HUES48 (cell line): ENCODE results near the gene SMIM33.

Source experiments
- H3K27ac ChIP-seq: one replicate; pipeline ENCODE4 v1.7.0; 2013; ENCODE audit warnings: low read depth, low read length, inconsistent platforms
- H3K27me3 ChIP-seq: 2 replicates; pipeline ENCODE4 v1.6.1; 2013; ENCODE audit warnings: mild to moderate bottlenecking, low read length; ENCODE audit not compliant: control insufficient read depth, insufficient read depth
- H3K36me3 ChIP-seq: 2 replicates; pipeline ENCODE4 v1.6.1; 2013; ENCODE audit warnings: low read length; ENCODE audit not compliant: control insufficient read depth, insufficient read depth
- H3K4me1 ChIP-seq: 2 replicates; pipeline ENCODE4 v1.6.1; 2013; ENCODE audit warnings: mild to moderate bottlenecking, low read length; ENCODE audit not compliant: control insufficient read depth, insufficient read depth
- H3K4me3 ChIP-seq: 2 replicates; pipeline ENCODE4 v1.5.1; 2013; ENCODE audit warnings: mild to moderate bottlenecking, low read depth, low read length
- H3K9ac ChIP-seq: 2 replicates; pipeline ENCODE4 v1.6.1; 2013; ENCODE audit warnings: mild to moderate bottlenecking, low read depth, low read length, moderate library complexity
- H3K9me3 ChIP-seq: 2 replicates; pipeline ENCODE4 v1.6.1; 2013; ENCODE audit warnings: low read length; ENCODE audit not compliant: control insufficient read depth, insufficient read depth

The SMIM33 gene

GRCh38 chr5:139457653-139458306 lies 13.0 kb upstream of the SMIM33 start:
- Histone ChIP-seq H3K27ac (no peak overlapping the region), H3K36me3 (no peaks in the 10 kb centered on the region), H3K9ac (no peak overlapping the region), H3K4me1 (peaks cover 20% of the 10 kb centered on the region), H3K4me3 (no peak overlapping the region), H3K27me3 (no peaks in the 10 kb centered on the region), H3K9me3 (no peaks in the 10 kb centered on the region)

DNA sequence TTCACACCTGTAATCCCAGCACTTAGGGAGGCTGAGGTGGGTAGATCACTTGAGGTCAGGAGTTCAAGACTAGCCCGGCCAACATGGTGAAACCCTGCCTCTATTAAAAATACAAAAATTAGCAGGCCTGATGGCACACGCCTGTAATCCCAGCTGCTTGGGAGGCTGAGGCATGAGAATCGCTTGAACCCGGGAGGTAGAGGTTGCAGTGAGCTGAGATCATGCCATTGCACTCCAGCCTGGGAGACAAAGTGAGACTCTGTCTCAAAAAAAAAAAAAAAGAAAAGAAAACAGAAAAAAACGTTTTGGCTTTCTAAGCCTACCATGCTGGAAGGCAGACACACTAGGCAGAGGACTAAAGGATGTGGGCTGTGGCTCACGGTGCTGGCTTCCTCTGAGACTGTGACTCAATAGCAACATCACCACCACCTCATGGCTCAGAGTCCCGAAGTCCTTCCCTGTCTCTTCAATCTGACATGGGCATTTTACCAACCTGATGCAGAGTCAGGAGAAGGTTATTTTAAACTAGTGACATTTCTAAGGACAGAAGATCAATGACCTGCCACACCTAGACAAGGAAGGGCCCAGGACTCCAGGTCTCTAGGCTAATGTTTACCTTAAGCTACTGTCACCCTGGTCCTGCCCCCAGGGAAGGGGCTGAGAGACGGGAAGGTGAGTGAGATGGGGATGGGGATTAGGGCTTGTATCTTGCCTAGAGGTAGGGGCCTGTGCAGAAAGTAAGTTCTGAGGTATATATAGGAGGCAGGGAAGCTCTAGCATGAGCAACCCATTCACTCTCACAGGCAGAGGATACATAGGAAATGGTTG lies 12.0 kb upstream of the SMIM33 start:
- Histone ChIP-seq H3K4me1 (peaks cover 23% of the 10 kb centered on the region), H3K27ac (no peak overlapping the region), H3K27me3 (no peaks in the 10 kb centered on the region), H3K9me3 (no peaks in the 10 kb centered on the region), H3K9ac (no peak overlapping the region), H3K36me3 (no peaks in the 10 kb centered on the region), H3K4me3 (no peak overlapping the region)

- Histone ChIP-seq H3K4me3 (no peak overlapping the region), H3K36me3 (no peaks in the 10 kb centered on the region), H3K9ac (no peak overlapping the region), H3K27me3 (no peaks in the 10 kb centered on the region), H3K27ac (no peak overlapping the region), H3K9me3 (no peaks in the 10 kb centered on the region), H3K4me1 (peaks cover 23% of the 10 kb centered on the region)
These were observed 11.3 kb upstream of the SMIM33 start for GRCh38 chr5:139459451-139459934.

DNA sequence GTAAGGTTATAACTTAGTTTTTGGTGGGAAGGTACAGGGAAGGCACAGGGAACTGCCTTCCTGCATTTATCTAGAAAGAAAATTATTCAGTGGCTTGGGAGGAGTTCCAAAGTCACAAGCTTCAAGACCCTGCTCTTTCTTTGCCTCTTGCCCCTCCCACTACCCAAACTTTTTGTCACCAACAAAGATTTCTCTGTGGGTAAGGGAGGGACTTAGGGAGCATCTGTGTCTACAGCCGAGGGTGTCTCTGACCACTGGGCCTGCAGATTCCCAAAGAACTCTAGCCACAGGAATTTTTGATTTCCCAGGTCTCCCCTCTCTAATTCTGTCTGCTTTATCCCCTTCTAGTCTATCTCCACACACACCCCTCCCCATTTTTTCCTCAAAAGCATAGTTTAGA lies 10.3 kb upstream of the SMIM33 start:
- no peak overlapping the region for H3K9ac ChIP-seq
- H3K36me3 ChIP-seq = no peaks in the 10 kb centered on the region
- H3K9me3 ChIP-seq = no peaks in the 10 kb centered on the region
- H3K27ac ChIP-seq = no peak overlapping the region
- H3K4me3 ChIP-seq = no peak overlapping the region
- H3K27me3 ChIP-seq = no peaks in the 10 kb centered on the region
- peaks cover 23% of the 10 kb centered on the region for H3K4me1 ChIP-seq

DNA sequence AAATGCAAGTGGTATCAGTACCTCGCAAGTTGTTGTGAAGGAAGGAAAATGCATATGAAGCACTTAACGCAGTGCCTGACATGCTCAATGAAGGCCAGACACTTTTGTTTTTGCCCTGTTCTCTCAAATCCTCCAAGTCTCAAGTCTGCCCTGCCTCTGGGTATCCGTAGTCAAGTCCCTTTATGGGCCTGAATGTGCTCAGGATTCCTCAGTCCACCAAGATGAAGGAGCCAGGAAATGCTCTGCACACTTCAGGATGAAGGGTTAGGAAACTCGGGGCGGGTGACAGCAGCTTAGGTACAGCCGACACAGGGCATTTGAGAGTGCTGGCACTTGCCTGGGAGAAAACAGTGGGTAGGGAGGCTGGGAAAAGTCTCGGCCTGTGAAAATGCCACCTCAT lies 9.6 kb upstream of the SMIM33 start:
- Histone ChIP-seq H3K36me3 (no peaks in the 10 kb centered on the region), H3K27me3 (no peaks in the 10 kb centered on the region), H3K9ac (no peak overlapping the region), H3K27ac (no peak overlapping the region), H3K4me1 (peaks cover 23% of the 10 kb centered on the region), H3K9me3 (no peaks in the 10 kb centered on the region), H3K4me3 (no peak overlapping the region)

GRCh38 chr5:139461698-139462097 lies 9.1 kb upstream of the SMIM33 start:
- H3K9ac ChIP-seq = no peak overlapping the region
- H3K36me3 ChIP-seq = no peaks in the 10 kb centered on the region
- no peaks in the 10 kb centered on the region for H3K9me3 ChIP-seq
- H3K27me3 ChIP-seq = no peaks in the 10 kb centered on the region
- peaks cover 23% of the 10 kb centered on the region for H3K4me1 ChIP-seq
- peak overlapping the region; percentile 53 for H3K27ac ChIP-seq
- no peak overlapping the region for H3K4me3 ChIP-seq

DNA sequence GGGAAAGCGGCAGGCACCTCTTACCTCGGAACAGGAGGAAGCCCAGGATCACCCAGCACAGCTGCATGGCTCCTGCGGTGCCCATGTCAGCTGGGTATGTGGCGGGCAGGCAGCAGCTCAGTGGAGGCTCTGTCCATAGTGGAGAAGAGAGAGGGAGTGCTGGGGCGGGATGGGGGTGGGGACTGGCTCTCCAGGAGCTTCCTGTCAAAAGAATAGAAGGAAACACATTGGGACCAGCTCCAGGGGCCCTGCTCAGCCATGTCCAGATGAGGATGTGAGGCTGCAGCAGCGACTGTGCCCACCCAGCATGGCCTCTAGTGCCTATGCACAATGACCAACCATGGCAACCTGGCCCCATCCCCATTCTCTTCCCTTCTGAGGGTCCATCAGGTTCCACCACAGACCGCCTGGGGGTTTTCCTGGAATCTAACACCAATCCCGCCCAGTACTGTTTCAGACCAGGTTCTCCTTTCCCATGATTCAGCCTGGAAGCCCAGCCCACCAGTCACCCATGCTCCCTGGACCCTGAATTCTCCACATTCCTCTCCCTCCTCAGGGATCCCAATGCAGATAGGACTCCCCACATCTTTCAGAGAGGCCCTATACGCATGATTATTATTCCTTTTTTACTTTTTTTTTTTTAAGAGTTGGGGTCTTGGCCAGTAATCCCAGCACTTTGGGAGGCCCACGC lies 8.1 kb upstream of the SMIM33 start, which contains the start of gene ECSCR:
Gene ECSCR, minus strand, starts transcription at position 158 of the 691 bp plus-strand sequence. Its CDS starts 73 bp downstream, at position 85.
- Histone ChIP-seq H3K27me3 (no peaks in the 10 kb centered on the region), H3K36me3 (no peaks in the 10 kb centered on the region), H3K4me3 (no peak within 1 kb of the TSS), H3K9ac (no peak within 1 kb of the TSS), H3K4me1 (peaks cover 23% of the 10 kb centered on the region), H3K27ac (peak within 1 kb of the TSS; percentile 53), H3K9me3 (no peaks in the 10 kb centered on the region)

GRCh38 chr5:139468421-139468931 lies 2.3 kb upstream of the SMIM33 start:
- H3K9me3 ChIP-seq = no peaks in the 10 kb centered on the region
- no peaks in the 10 kb centered on the region for H3K36me3 ChIP-seq
- no peak overlapping the region for H3K9ac ChIP-seq
- no peaks in the 10 kb centered on the region for H3K27me3 ChIP-seq
- H3K27ac ChIP-seq = no peak overlapping the region
- H3K4me1 ChIP-seq = peaks cover 15% of the 10 kb centered on the region
- no peak overlapping the region for H3K4me3 ChIP-seq

DNA sequence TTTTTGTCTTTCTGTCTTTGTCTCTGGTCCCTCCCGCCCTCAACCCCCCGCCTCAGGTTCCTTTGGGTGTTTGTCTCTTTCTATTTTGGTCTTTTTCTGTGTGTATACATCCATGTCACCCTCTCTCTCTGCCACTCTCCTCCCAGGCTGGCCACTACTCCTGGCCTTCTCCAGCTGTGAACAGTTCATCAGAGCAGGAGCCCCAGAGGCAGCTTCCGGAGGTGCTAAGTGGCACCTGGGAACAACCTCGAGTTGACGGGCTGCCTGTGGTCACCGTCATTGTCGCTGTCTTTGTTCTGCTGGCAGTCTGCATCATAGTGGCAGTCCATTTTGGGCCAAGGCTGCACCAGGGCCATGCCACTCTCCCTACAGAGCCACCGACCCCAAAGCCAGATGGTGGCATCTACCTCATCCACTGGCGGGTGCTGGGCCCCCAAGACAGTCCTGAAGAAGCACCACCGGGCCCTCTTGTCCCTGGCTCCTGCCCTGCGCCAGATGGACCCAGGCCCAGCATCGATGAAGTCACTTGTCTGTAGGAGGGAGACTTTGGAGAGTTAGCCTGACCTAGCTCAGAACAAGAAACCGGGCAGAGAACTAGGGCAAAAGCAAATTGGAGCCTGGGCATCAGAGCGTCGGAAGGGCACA lies 1.7 kb downstream of the SMIM33 start:
- H3K36me3 ChIP-seq = no peaks in the 10 kb centered on the region
- 0 out of 2 replicates have a peak overlapping the region, but pooled peaks have one; percentile 4 for H3K9ac ChIP-seq
- H3K27ac ChIP-seq = peak overlapping the region; percentile 87
- no peaks in the 10 kb centered on the region for H3K9me3 ChIP-seq
- H3K4me3 ChIP-seq = no peak overlapping the region
- H3K27me3 ChIP-seq = no peaks in the 10 kb centered on the region
- peaks cover 22% of the 10 kb centered on the region for H3K4me1 ChIP-seq

DNA sequence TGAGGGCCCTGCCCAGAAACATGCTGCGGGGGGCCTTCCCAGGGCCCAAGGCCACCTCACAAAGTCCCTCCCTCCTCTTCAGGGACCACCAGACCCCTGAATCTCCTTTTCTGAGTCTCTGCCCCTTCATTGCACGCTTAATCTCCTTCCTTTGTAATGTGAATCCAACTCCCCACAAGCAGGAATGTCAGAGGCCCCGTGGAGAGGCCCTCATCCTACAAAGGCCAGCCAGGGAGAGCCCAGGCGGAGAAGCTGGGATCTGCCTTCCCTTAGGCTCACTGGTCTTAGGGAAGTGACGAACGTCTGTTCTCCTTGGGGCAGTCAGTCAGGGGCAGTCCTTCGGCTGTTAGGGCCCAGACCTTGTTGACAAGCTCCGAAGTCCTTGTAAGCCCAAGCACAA lies 2.3 kb downstream of the SMIM33 start:
- Histone ChIP-seq H3K27me3 (no peaks in the 10 kb centered on the region), H3K4me3 (no peak overlapping the region), H3K27ac (peak overlapping the region; percentile 87), H3K9ac (no peak overlapping the region), H3K36me3 (no peaks in the 10 kb centered on the region), H3K4me1 (peaks cover 22% of the 10 kb centered on the region), H3K9me3 (no peaks in the 10 kb centered on the region)
